ENCODE measurements around the gene PCDHB16. TPM values are rescaled to one million over a fixed set of nuclear protein-coding genes. Genes with fewer than 3 reads are reported as not detected.
"Not testable (repeated sequence)": the region's sequence is repeated elsewhere in the genome, so short reads cannot be mapped to it uniquely, and the experiment has no call there.

PCDHB16 gene
- total RNA-seq, 1 experiment from 2014 or later: 6.5 TPM

DNA sequence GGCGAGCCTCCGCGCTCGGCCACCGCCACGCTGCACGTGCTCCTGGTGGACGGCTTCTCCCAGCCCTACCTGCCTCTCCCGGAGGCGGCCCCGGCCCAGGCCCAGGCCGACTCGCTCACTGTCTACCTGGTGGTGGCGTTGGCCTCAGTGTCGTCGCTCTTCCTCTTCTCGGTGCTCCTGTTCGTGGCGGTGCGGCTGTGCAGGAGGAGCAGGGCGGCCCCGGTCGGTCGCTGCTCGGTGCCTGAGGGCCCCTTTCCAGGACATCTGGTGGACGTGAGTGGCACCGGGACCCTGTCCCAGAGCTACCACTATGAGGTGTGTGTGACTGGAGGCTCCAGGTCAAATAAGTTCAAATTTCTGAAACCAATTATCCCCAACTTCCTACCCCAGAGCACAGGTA is 28.7 kb downstream of the PCDHB16 start:
- not testable (repeated sequence) for H2AK5ac ChIP-seq (ENCODE audit: insufficient read length, low read length); H2BK120ac ChIP-seq (ENCODE audit: low read depth, low read length, poor library complexity, severe bottlenecking); H3K9me3 ChIP-seq (ENCODE audit: control insufficient read depth, low read depth, low read length); H3K4me1 ChIP-seq (ENCODE audit: insufficient read depth, low read length); H4K8ac ChIP-seq (replicated peaks; ENCODE audit: insufficient read length, low read depth, low read length); H3K9ac ChIP-seq (ENCODE audit: extremely low read depth, insufficient read length, low read length); H3K23ac ChIP-seq (ENCODE audit: insufficient read length, low read depth, low read length); H3K79me2 ChIP-seq (ENCODE audit: insufficient read depth, low read length); H2BK15ac ChIP-seq (ENCODE audit: low read depth, low read length); H4K20me1 ChIP-seq (ENCODE audit: control insufficient read depth, insufficient read depth, insufficient read length); H3K27ac ChIP-seq (ENCODE audit: insufficient read length, low read depth, low read length); H4K91ac ChIP-seq (ENCODE audit: insufficient read length, low read depth, low read length); H3K14ac ChIP-seq (ENCODE audit: insufficient read depth, low read length); H3K4ac ChIP-seq (ENCODE audit: low read depth, low read length); H3T11ph ChIP-seq (ENCODE audit: low read length); H3K27me3 ChIP-seq (ENCODE audit: insufficient read depth, low read length); H2AFZ ChIP-seq (ENCODE audit: low read length); H4K5ac ChIP-seq (ENCODE audit: insufficient read length, low read depth, low read length); H3K23me2 ChIP-seq (ENCODE audit: insufficient read length, low read depth, low read length, poor library complexity, severe bottlenecking); DNase-seq; H3K79me1 ChIP-seq (ENCODE audit: insufficient read depth, low read depth, low read length, poor library complexity, severe bottlenecking); H2BK20ac ChIP-seq (ENCODE audit: low read depth, low read length, poor library complexity, severe bottlenecking); H3K4me2 ChIP-seq (ENCODE audit: insufficient read depth, insufficient read length, low read length); H3K56ac ChIP-seq (ENCODE audit: insufficient read length, low read depth, low read length); H2BK12ac ChIP-seq (ENCODE audit: insufficient read length, low read depth, low read length); H3K4me3 Mint-ChIP-seq; H2BK5ac ChIP-seq (ENCODE audit: insufficient read length, low read length); H3K18ac ChIP-seq (ENCODE audit: insufficient read length, low read depth, low read length); H3K27ac Mint-ChIP-seq
- H3K36me3 Mint-ChIP-seq (ENCODE audit: insufficient read depth in 1 of 3, low read depth in 3 of 3): peaks cover 11 to 23% (median 16%) of the 10 kb centered on the region in 3 experiments
- peaks cover 25 to 31% of the 10 kb centered on the region in 2 experiments for H3K9me3 Mint-ChIP-seq
- peaks cover 4 to 14% of the 10 kb centered on the region in 2 experiments; a peak in 3 of 4 replicates for H3K4me1 Mint-ChIP-seq
- WGBS (ENCODE audit: extremely low coverage, insufficient read length, low lambda C conversion rate): no CpG with 5 or more reads among the region's 27 CpGs
- peaks cover 16% of the 10 kb centered on the region for H3K27me3 Mint-ChIP-seq (ENCODE audit: low read depth)
